Measurements from ENCODE around the gene LY6G6F. TPM values are rescaled to one million over a fixed set of nuclear protein-coding genes. Genes with fewer than 3 reads are reported as not detected.

The LY6G6F gene
- total and polyA plus RNA-seq, 2 of the 13 experiments (the other 11 are each of a cell fraction or from before 2014, with no cell fraction given): not detected

DNA sequence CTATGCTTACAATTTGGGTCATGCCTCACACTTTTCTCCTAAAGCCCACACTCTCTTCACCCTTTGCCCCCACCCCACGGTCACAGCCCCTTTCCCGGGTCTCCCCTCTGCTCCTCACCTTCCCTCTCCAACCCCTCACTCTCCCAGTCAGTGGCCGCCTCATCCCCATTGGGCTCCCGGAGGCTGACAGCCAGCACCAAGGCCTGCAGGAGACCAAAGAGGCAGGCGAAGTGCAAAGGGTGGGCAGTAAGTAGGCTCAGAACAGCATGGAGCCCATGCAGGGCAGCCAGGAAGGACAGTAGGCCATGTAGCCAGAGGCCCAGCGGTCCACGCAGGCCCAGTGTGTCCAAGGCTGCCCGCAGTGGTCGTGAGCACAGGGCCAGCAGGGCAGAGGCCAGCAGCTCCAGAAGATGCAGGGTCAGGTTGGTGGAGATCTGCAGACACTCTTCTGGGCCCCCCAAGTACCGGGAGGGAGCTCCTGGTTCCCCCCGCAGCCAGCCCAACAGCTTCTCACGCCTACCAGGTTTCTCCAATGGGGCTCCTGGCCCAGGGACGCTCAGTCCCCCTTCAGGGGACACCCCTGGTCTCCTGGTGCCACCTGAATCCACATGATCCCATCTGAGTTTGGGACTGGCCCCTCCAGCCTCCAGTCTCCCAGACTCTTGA is 47.5 kb upstream of the LY6G6F start (continued):
- TF ChIP-seq, protein P1, sequence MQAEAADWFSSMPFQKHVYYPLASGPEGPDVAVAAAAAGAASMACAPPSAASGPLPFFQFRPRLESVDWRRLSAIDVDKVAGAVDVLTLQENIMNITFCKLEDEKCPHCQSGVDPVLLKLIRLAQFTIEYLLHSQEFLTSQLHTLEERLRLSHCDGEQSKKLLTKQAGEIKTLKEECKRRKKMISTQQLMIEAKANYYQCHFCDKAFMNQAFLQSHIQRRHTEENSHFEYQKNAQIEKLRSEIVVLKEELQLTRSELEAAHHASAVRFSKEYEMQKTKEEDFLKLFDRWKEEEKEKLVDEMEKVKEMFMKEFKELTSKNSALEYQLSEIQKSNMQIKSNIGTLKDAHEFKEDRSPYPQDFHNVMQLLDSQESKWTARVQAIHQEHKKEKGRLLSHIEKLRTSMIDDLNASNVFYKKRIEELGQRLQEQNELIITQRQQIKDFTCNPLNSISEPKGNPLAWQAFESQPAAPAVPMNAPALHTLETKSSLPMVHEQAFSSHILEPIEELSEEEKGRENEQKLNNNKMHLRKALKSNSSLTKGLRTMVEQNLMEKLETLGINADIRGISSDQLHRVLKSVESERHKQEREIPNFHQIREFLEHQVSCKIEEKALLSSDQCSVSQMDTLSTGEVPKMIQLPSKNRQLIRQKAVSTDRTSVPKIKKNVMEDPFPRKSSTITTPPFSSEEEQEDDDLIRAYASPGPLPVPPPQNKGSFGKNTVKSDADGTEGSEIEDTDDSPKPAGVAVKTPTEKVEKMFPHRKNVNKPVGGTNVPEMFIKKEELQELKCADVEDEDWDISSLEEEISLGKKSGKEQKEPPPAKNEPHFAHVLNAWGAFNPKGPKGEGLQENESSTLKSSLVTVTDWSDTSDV (CRISPR knock-in tag; IDR thresholded peaks at IDR 0.05): peak; percentile 5; the same call in 1 of the 2 replicates
- TF ChIP-seq ZNF589 (CRISPR knock-in tag; conservative IDR thresholded peaks at IDR 0.05) (no peak; the same call in 1 of the 2 replicates), PAF1 (CRISPR knock-in tag; IDR thresholded peaks at IDR 0.05) (peak; percentile 87), ZNF768 (CRISPR knock-in tag; IDR thresholded peaks at IDR 0.05) (peak; percentile 44; the same call in 1 of the 2 replicates), BORCS8-MEF2B (CRISPR knock-in tag; IDR thresholded peaks at IDR 0.05) (peak; percentile 53), ZFX (CRISPR knock-in tag; IDR thresholded peaks at IDR 0.05; ENCODE audit: low read depth) (peak; percentile 71; the same call in 1 of the 2 replicates), ZNF451 (CRISPR knock-in tag; IDR thresholded peaks at IDR 0.05) (peak; percentile 23; the same call in 1 of the 2 replicates), NONO (IDR thresholded peaks at IDR 0.05) (no peak), NONO (CRISPR knock-in tag; conservative IDR thresholded peaks at IDR 0.05) (0 out of 2 replicates have a peak, but pooled peaks have one; percentile 41), ETV6 (CRISPR knock-in tag; conservative IDR thresholded peaks at IDR 0.05) (no peak), ARID4A (CRISPR knock-in tag; IDR thresholded peaks at IDR 0.05; ENCODE audit: borderline replicate concordance) (peak; percentile 21; the same call in 1 of the 2 replicates), RELA (CRISPR knock-in tag; IDR thresholded peaks at IDR 0.05) (0 out of 2 replicates have a peak, but pooled peaks have one; percentile 5)
